HFF-Myc (cell line): ENCODE results near the gene MBP.
A peak's percentile ranks its signal among the peaks of the same experiment; 100 is the strongest.

Source experiments
- DNase-seq: peaks from one replicate; pipeline ENCODE4 v3.0.0-alpha.2; 2011; ENCODE audit warnings: low read depth; ENCODE audit errors: extremely low read depth
- H3K4me3 ChIP-seq: replicated peaks from 2 replicates; pipeline ENCODE4 v1.5.1; 2011; ENCODE audit warnings: low read depth, mild to moderate bottlenecking, control low read depth, low read length
- CTCF ChIP-seq: IDR thresholded peaks from 2 replicates; pipeline ENCODE4 v1.5.1; 2012; ENCODE audit warnings: mild to moderate bottlenecking, low read depth, low read length, control low read depth; ENCODE audit errors: missing control alignments

The MBP gene

GRCh38 chr18:77135339-77136075 lies 2.9 kb upstream of the MBP start:
- no peak for TF ChIP-seq CTCF
- no peak overlapping the region for H3K4me3 ChIP-seq
- DNase-seq = no peak

GRCh38 chr18:77134611-77135010 lies 2.0 kb upstream of the MBP start:
- DNase-seq = no peak
- no peak for TF ChIP-seq CTCF
- H3K4me3 ChIP-seq = no peak overlapping the region

GRCh38 chr18:77133835-77134496 lies 1.4 kb upstream of the MBP start:
- DNase-seq = no peak
- H3K4me3 ChIP-seq = no peak overlapping the region
- no peak for TF ChIP-seq CTCF

- DNase-seq = no peak
- H3K4me3 ChIP-seq = no peak overlapping the region
- no peak for TF ChIP-seq CTCF
Observed at GRCh38 chr18:77133051-77133834, 660 bp upstream of the MBP start.

- peak overlapping the region; percentile 54 for H3K4me3 ChIP-seq
- no peak for DNase-seq
- TF ChIP-seq CTCF = no peak
Observed at GRCh38 chr18:77131652-77132368, 773 bp downstream of the MBP start.

GRCh38 chr18:77131100-77131651 lies 1.4 kb downstream of the MBP start:
- DNase-seq = no peak
- TF ChIP-seq CTCF = no peak
- peak overlapping the region; percentile 54 for H3K4me3 ChIP-seq
